ENCODE measurements around the gene STAC3.

Gene STAC3

GRCh38 chr12:57222286-57223190 is 28.4 kb downstream of the STAC3 start:
- DNase-seq: no peak

GRCh38 chr12:57221169-57221917 is 29.6 kb downstream of the STAC3 start:
- no peak for DNase-seq

GRCh38 chr12:57220770-57221168 is 30.2 kb downstream of the STAC3 start:
- no peak for DNase-seq

- DNase-seq: no peak
Measured at GRCh38 chr12:57219993-57220754, 30.8 kb downstream of the STAC3 start.

- no peak for DNase-seq
Measured at GRCh38 chr12:57219205-57219992, 31.6 kb downstream of the STAC3 start.

- no peak for DNase-seq
Measured at GRCh38 chr12:57218030-57218853, 32.7 kb downstream of the STAC3 start.

- DNase-seq: peak; percentile 32
Measured at GRCh38 chr12:57216921-57217879, 33.8 kb downstream of the STAC3 start.

- DNase-seq: no peak
Measured at GRCh38 chr12:57216014-57216911, 34.7 kb downstream of the STAC3 start, which contains the start of gene NXPH4. NXPH4 (plus strand) TSS chr12:57216794; CDS start chr12:57216970, 176 bp downstream.

- no peak for DNase-seq
Measured at GRCh38 chr12:57215668-57216013, 35.3 kb downstream of the STAC3 start.

- DNase-seq: no peak
Measured at GRCh38 chr12:57215065-57215464, 35.9 kb downstream of the STAC3 start.

- peak; percentile 58 for DNase-seq
Measured at GRCh38 chr12:57214398-57214781, 36.6 kb downstream of the STAC3 start.

GRCh38 chr12:57213763-57214397 is 37.1 kb downstream of the STAC3 start:
- DNase-seq: no peak

GRCh38 chr12:57213058-57213715 is 37.8 kb downstream of the STAC3 start:
- peak; percentile 80 for DNase-seq

- no peak for DNase-seq
Measured at GRCh38 chr12:57212701-57213057, 38.3 kb downstream of the STAC3 start.

- DNase-seq: no peak
Measured at GRCh38 chr12:57211791-57212700, 38.9 kb downstream of the STAC3 start.

- DNase-seq: no peak
Measured at GRCh38 chr12:57210926-57211692, 39.9 kb downstream of the STAC3 start.

Data from fibroblast of skin of right quadriceps (primary cell).